ENCODE measurements around the gene SERPINC1.

- TF ChIP-seq CTCF (IDR thresholded peaks at IDR 0.05) (no peak), EZH2 (IDR thresholded peaks at IDR 0.05) (no peak), EZH2phosphoT487 (IDR thresholded peaks at IDR 0.05) (no peak)
Observed at GRCh38 chr1:173857363-173857917, 59.7 kb downstream of the SERPINC1 start.
